A673 (cell line): Measurements from ENCODE around the gene MAP2K5. TPM values are rescaled to one million over a fixed set of nuclear protein-coding genes. Genes with fewer than 3 reads are reported as not detected.

Source experiments
- BruUV-seq: library from RNA; stranded (reverse); fragments of 400-500 nt; replicated peaks from 2 replicates; lab custom pipeline; 2021; lab: Mats Ljungman, UMichigan
- CTCF ChIA-PET: fragments of 300-600 bp; sonication (Branson Sonifier 250); formaldehyde crosslinking; loops from one replicate; lab custom pipeline; 2022; ENCODE audit warnings: antibody characterized with exemption; lab: Charles Lee
- POLR2A ChIA-PET: fragments of 300-600 bp; sonication (Branson Sonifier 250); formaldehyde crosslinking; loops from one replicate; lab custom pipeline; 2022; ENCODE audit warnings: antibody characterized with exemption; ENCODE audit not compliant: low non-redundant PET; lab: Charles Lee
- DNase-seq: peaks from one replicate; pipeline ENCODE4 v3.0.0-alpha.2; 2015; ENCODE audit warnings: low spot score
- H3K27ac ChIP-seq: fragments of 200-600 bp; sonication (generic); 2 replicates; pipeline ENCODE4 v1.5.1; 2016; ENCODE audit warnings: mixed run types, low read depth, mild to moderate bottlenecking, mixed read lengths, antibody characterized with exemption, low read length; ENCODE audit not compliant: poor library complexity, severe bottlenecking
- H3K27me3 ChIP-seq: fragments of 200-600 bp; sonication (generic); replicated peaks from 2 replicates; pipeline ENCODE4 v1.6.1; 2017; ENCODE audit warnings: mixed run types, low read depth, mild to moderate bottlenecking, mixed read lengths, antibody characterized with exemption, low read length; ENCODE audit not compliant: insufficient read depth, poor library complexity
- H3K36me3 ChIP-seq: fragments of 200-600 bp; sonication (generic); 2 replicates; pipeline ENCODE4 v1.6.1; 2016; ENCODE audit warnings: mixed run types, mild to moderate bottlenecking, mixed read lengths, antibody characterized with exemption, low read length; ENCODE audit not compliant: insufficient read depth, poor library complexity, severe bottlenecking
- H3K4me1 ChIP-seq: fragments of 200-600 bp; sonication (generic); 2 replicates; pipeline ENCODE4 v1.6.1; 2017; ENCODE audit warnings: mixed run types, mild to moderate bottlenecking, mixed read lengths, antibody characterized with exemption, low read length; ENCODE audit not compliant: insufficient read depth, poor library complexity, severe bottlenecking
- H3K4me3 ChIP-seq: fragments of 200-600 bp; sonication (generic); 2 replicates; pipeline ENCODE4 v1.5.1; 2016; ENCODE audit warnings: low read depth, mixed run types, mild to moderate bottlenecking, mixed read lengths, low read length; ENCODE audit not compliant: poor library complexity, severe bottlenecking
- H3K9me3 ChIP-seq: fragments of 200-600 bp; sonication (generic); 2 replicates; pipeline ENCODE4 v1.6.1; 2016; ENCODE audit warnings: mixed run types, low read depth, mild to moderate bottlenecking, mixed read lengths, antibody characterized with exemption, low read length; ENCODE audit not compliant: poor library complexity, severe bottlenecking
- CTCF ChIP-seq: fragments of 300-800, 200-600 bp; sonication (generic); conservative IDR thresholded peaks from 2 replicates; pipeline ENCODE4 v1.5.1; 2017; ENCODE audit warnings: low read depth, mild to moderate bottlenecking, antibody characterized with exemption, low read length, moderate library complexity, mixed read lengths
- EZH2 ChIP-seq: fragments of 200-600 bp; sonication (generic); IDR thresholded peaks from 2 replicates; pipeline ENCODE4 v1.6.1; 2017; ENCODE audit warnings: borderline replicate concordance, low read depth, mild to moderate bottlenecking, mixed read lengths, antibody characterized with exemption, low read length; ENCODE audit not compliant: poor library complexity, severe bottlenecking
- intact Hi-C: fragments of 100-400 bp; cut with micrococcal nuclease; formaldehyde crosslinking; loops from one replicate; pipeline ENCODE4 v1.10.0; 2022; ENCODE audit not compliant: unreplicated experiment
- total RNA-seq: library from RNA; stranded (reverse); gene quantifications from 2 replicates; pipeline ENCODE4 v1.2.3, GENCODE V29; 2021

The MAP2K5 gene
- total RNA-seq, 1 experiment from 2014 or later, result 62.8 TPM

- ChIA-PET CTCF (no interaction called here), POLR2A (no interaction called here)
- Histone ChIP-seq H3K4me1 (peaks cover 23% of the 10 kb centered on the region), H3K36me3 (no peaks in the 10 kb centered on the region), H3K4me3 (no peak overlapping the region), H3K9me3 (no peaks in the 10 kb centered on the region), H3K27me3 (no peaks in the 10 kb centered on the region), H3K27ac (no peak overlapping the region)
- intact Hi-C loops, result no loop called here
- no peak for TF ChIP-seq CTCF
- TF ChIP-seq EZH2, result no peak
- no peak for DNase-seq
- no TSS peak for BruUV-seq
Observed at GRCh38 chr15:67719330-67719959, 176.9 kb downstream of the MAP2K5 start.

GRCh38 chr15:67720556-67721175 lies 178.2 kb downstream of the MAP2K5 start:
- Histone ChIP-seq H3K27ac (no peak overlapping the region), H3K4me1 (peaks cover 23% of the 10 kb centered on the region), H3K36me3 (no peaks in the 10 kb centered on the region), H3K27me3 (no peaks in the 10 kb centered on the region), H3K9me3 (no peaks in the 10 kb centered on the region), H3K4me3 (no peak overlapping the region)
- TF ChIP-seq CTCF (no peak), EZH2 (no peak)
- no TSS peak for BruUV-seq
- peak; percentile 33 for DNase-seq
- intact Hi-C loops, result no loop called here
- POLR2A ChIA-PET, result no interaction called here
- CTCF ChIA-PET, result no interaction called here

- Histone ChIP-seq H3K36me3 (no peaks in the 10 kb centered on the region), H3K27ac (no peak overlapping the region), H3K9me3 (no peaks in the 10 kb centered on the region), H3K4me1 (peaks cover 23% of the 10 kb centered on the region), H3K27me3 (no peaks in the 10 kb centered on the region), H3K4me3 (no peak overlapping the region)
- intact Hi-C loops, result no loop called here
- TF ChIP-seq EZH2 (no peak), CTCF (no peak)
- ChIA-PET CTCF (no interaction called here), POLR2A (interaction anchor here (0.5 kb wide), 1 partner anchor 473 kb away, joined by 11 read pairs; no protein-coding TSS in a partner anchor)
- peak; percentile 32 for DNase-seq
- no TSS peak for BruUV-seq
Observed at GRCh38 chr15:67722030-67722817, 179.7 kb downstream of the MAP2K5 start.
